ENCODE measurements around the gene SNAPC3. TPM values are rescaled to one million over a fixed set of nuclear protein-coding genes. Genes with fewer than 3 reads are reported as not detected.
"Not testable (repeated sequence)": the region's sequence is repeated elsewhere in the genome, so short reads cannot be mapped to it uniquely, and the experiment has no call there.

The SNAPC3 gene
- total and polyA plus RNA-seq, 4 donors: 10.9 to 75.5 (median 17.7) TPM

DNA sequence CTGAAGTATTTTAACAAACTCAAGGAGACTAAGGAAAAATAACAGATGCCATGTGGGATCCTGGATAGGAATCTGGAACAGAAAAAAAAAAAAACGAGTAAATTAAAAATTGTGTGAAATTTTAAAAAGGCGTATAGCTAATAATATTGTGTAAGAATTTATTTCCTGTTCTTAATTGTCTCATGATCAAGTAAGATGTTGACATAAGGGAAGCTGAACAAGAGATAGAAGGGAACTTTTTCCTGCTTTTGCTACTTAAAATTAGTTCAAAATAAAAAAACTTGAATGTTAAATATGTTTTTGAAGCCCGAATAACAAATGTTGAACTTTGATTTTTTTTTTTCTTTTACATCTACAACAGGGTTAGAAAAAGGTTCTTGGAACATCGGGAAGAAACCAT, 10.5 kb downstream of the SNAPC3 start:
- Histone ChIP-seq H3K27me3 (ENCODE audit: control insufficient read depth in 3 of 3, insufficient read depth in 3 of 3, low read length in 2 of 3) (no peaks in the 10 kb centered on the region), H3K4me1 (ENCODE audit: control insufficient read depth in 5 of 5, insufficient read depth in 5 of 5, low read length in 5 of 5) (peaks cover 0 to 8% (median 3%) of the 10 kb centered on the region in 5 donors), H3K27ac (ENCODE audit: low read depth in 1 of 2, low read length in 1 of 2) (no peak overlapping the region), H3K9ac (ENCODE audit: insufficient read depth in 1 of 2, low read length in 2 of 2) (no peak overlapping the region), H3K4me3 (no peak overlapping the region), H3K36me3 (ENCODE audit: control insufficient read depth in 4 of 4, insufficient read depth in 4 of 4, low read length in 4 of 4) (peaks cover 1 to 30% (median 14%) of the 10 kb centered on the region in 4 donors), H3K9me3 (ENCODE audit: control insufficient read depth in 4 of 4, insufficient read depth in 3 of 4, low read length in 3 of 4) (no peaks in the 10 kb centered on the region)
- DNase-seq (no peak), ATAC-seq (ENCODE audit: insufficient read depth, low FRiP score) (no peak)
- TF ChIP-seq, protein P1, sequence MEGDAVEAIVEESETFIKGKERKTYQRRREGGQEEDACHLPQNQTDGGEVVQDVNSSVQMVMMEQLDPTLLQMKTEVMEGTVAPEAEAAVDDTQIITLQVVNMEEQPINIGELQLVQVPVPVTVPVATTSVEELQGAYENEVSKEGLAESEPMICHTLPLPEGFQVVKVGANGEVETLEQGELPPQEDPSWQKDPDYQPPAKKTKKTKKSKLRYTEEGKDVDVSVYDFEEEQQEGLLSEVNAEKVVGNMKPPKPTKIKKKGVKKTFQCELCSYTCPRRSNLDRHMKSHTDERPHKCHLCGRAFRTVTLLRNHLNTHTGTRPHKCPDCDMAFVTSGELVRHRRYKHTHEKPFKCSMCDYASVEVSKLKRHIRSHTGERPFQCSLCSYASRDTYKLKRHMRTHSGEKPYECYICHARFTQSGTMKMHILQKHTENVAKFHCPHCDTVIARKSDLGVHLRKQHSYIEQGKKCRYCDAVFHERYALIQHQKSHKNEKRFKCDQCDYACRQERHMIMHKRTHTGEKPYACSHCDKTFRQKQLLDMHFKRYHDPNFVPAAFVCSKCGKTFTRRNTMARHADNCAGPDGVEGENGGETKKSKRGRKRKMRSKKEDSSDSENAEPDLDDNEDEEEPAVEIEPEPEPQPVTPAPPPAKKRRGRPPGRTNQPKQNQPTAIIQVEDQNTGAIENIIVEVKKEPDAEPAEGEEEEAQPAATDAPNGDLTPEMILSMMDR (IDR thresholded peaks at IDR 0.05; ENCODE audit: control extremely low read depth, extremely low read depth): no peak
- WGBS, 2 donors: 52 to 54% methylated on average over 4 of the region's 4 CpGs

DNA sequence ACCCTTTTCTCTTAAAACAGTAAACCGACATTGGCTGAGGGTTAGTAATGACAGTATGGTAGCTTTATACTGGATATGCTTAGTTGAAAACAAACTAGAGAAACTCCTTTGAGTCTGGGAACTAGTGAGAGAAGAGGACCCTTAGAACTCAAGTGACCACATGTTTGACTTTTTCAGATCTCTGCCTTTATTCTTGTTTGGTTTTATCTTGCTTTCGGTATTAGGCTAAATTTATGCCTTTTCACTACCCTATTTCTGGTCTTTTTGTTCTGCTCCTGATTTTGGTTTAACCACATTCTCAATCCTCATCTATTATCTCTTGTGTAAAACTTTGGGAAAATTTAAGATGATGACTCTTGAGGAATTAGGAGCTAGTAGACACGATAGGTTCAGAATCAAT, 11.0 kb downstream of the SNAPC3 start:
- Histone ChIP-seq H3K27ac (ENCODE audit: low read depth in 1 of 2, low read length in 1 of 2) (no peak overlapping the region), H3K4me3 (no peak overlapping the region), H3K9ac (ENCODE audit: insufficient read depth in 1 of 2, low read length in 2 of 2) (no peak overlapping the region), H3K9me3 (ENCODE audit: control insufficient read depth in 4 of 4, insufficient read depth in 3 of 4, low read length in 3 of 4) (no peaks in the 10 kb centered on the region), H3K4me1 (ENCODE audit: control insufficient read depth in 5 of 5, insufficient read depth in 5 of 5, low read length in 5 of 5) (peaks cover 0 to 8% (median 3%) of the 10 kb centered on the region in 5 donors), H3K27me3 (ENCODE audit: control insufficient read depth in 3 of 3, insufficient read depth in 3 of 3, low read length in 2 of 3) (no peaks in the 10 kb centered on the region), H3K36me3 (ENCODE audit: control insufficient read depth in 4 of 4, insufficient read depth in 4 of 4, low read length in 4 of 4) (peaks cover 1 to 35% (median 14%) of the 10 kb centered on the region in 4 donors)
- TF ChIP-seq, protein P1 (IDR thresholded peaks at IDR 0.05; ENCODE audit: control extremely low read depth, extremely low read depth): no peak
- DNase-seq: no peak
- WGBS, 2 donors: 73 to 89% methylated on average over 3 of the region's 3 CpGs
- ATAC-seq (ENCODE audit: insufficient read depth, low FRiP score): no peak

DNA sequence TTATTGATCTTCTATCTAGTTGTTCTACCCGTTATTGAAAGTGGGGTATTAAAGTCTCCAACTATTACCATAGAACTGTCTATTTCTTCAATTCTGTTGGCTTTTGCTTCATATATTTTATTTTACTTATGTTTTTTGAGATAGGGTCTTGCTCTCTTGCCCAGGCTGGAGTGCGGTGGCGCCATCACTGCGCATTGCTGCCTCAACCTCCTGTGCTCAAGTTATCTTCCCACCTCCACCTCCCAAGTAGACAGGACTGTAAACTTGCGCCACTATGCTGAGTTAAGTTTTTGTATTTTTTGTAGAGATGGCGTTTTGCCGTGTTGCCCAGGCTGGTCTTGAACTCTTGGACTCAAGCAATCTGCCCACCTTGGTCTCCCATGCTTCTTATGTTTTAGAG, 16.2 kb downstream of the SNAPC3 start:
- DNase-seq (no peak), ATAC-seq (ENCODE audit: insufficient read depth, low FRiP score) (no peak)
- Histone ChIP-seq H3K9ac (ENCODE audit: insufficient read depth in 1 of 2, low read length in 2 of 2) (no peak overlapping the region), H3K4me1 (ENCODE audit: control insufficient read depth in 5 of 5, insufficient read depth in 5 of 5, low read length in 5 of 5) (peaks cover 0 to 3% (median 0%) of the 10 kb centered on the region in 5 donors), H3K27me3 (ENCODE audit: control insufficient read depth in 3 of 3, insufficient read depth in 3 of 3, low read length in 2 of 3) (no peaks in the 10 kb centered on the region), H3K36me3 (ENCODE audit: control insufficient read depth in 4 of 4, insufficient read depth in 4 of 4, low read length in 4 of 4) (peaks cover 5 to 46% (median 23%) of the 10 kb centered on the region in 4 donors), H3K4me3 (no peak overlapping the region), H3K27ac (ENCODE audit: low read depth in 1 of 2, low read length in 1 of 2) (no peak overlapping the region), H3K9me3 (ENCODE audit: control insufficient read depth in 4 of 4, insufficient read depth in 3 of 4, low read length in 3 of 4) (no peaks in the 10 kb centered on the region)
- 98 to 99% methylated on average over 7 of the region's 7 CpGs for WGBS, 2 donors
- TF ChIP-seq, protein P1 (IDR thresholded peaks at IDR 0.05; ENCODE audit: control extremely low read depth, extremely low read depth): no peak

DNA sequence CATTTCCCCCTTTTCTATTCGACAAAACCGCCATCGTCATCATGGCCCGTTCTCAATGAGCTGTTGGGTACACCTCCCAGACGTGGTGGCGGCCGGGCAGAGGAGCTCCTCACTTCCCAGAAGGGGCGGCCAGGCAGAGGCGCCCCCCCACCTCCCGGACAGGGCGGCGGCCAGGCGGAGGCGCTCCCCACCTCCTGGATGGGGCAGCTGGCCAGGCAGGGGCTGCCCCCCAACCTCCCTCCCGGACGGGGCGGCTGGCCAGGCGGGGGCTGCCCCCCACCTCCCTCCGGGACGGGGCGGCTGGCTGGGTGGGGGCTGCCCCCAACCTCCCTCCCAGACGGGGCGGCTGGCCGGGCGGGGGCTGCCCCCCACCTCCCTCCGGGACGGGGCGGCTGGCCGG, 19.2 kb downstream of the SNAPC3 start:
- 85 to 93% methylated on average over 15 to 28 of the region's 29 CpGs for WGBS, 2 donors
- peaks cover 15 to 55% (median 37%) of the 10 kb centered on the region in 4 donors for H3K36me3 ChIP-seq (ENCODE audit: control insufficient read depth in 4 of 4, insufficient read depth in 4 of 4, low read length in 4 of 4)
- not testable (repeated sequence) for H3K9me3 ChIP-seq (ENCODE audit: control insufficient read depth in 4 of 4, insufficient read depth in 3 of 4, low read length in 3 of 4); H3K4me1 ChIP-seq (ENCODE audit: control insufficient read depth in 5 of 5, insufficient read depth in 5 of 5, low read length in 5 of 5); H3K27me3 ChIP-seq (ENCODE audit: control insufficient read depth in 3 of 3, insufficient read depth in 3 of 3, low read length in 2 of 3); ATAC-seq (ENCODE audit: insufficient read depth, low FRiP score); H3K9ac ChIP-seq (ENCODE audit: insufficient read depth in 1 of 2, low read length in 2 of 2); DNase-seq; H3K4me3 ChIP-seq; H3K27ac ChIP-seq (ENCODE audit: low read depth in 1 of 2, low read length in 1 of 2)

DNA sequence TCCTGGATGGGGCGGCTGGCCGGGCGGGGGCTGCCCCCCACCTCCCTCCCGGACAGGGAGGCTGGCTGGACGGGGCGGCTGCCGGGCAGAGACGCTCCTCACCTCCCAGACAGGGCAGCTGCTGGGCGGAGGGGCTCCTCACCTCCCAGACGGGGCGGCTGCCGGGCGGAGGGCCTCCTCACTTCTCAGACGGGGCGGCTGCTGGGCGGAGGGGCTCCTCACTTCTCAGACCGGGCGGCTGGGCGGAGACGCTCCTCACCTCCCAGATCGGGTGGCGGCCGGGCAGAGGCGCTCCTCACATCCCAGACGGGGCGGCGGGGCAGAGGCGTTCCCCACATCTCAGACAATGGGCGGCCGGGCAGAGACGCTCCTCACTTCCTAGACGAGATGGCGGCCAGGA, 19.6 kb downstream of the SNAPC3 start:
- not testable (repeated sequence) for H3K4me1 ChIP-seq (ENCODE audit: control insufficient read depth in 5 of 5, insufficient read depth in 5 of 5, low read length in 5 of 5); H3K27me3 ChIP-seq (ENCODE audit: control insufficient read depth in 3 of 3, insufficient read depth in 3 of 3, low read length in 2 of 3); H3K4me3 ChIP-seq; H3K9ac ChIP-seq (ENCODE audit: insufficient read depth in 1 of 2, low read length in 2 of 2); H3K27ac ChIP-seq (ENCODE audit: low read depth in 1 of 2, low read length in 1 of 2); ATAC-seq (ENCODE audit: insufficient read depth, low FRiP score); DNase-seq; H3K9me3 ChIP-seq (ENCODE audit: control insufficient read depth in 4 of 4, insufficient read depth in 3 of 4, low read length in 3 of 4)
- 97 to 99% methylated on average over 26 to 33 of the region's 33 CpGs for WGBS, 2 donors
- H3K36me3 ChIP-seq (ENCODE audit: control insufficient read depth in 4 of 4, insufficient read depth in 4 of 4, low read length in 4 of 4): peaks cover 16 to 57% (median 40%) of the 10 kb centered on the region in 4 donors

Data from lung (tissue), 12 donors.